COLO668 (cell line): ENCODE data around the gene PTHLH.
A peak's percentile ranks its signal among the peaks of the same experiment; 100 is the strongest.

Experiments used
- DNase-seq: peaks from one replicate; lab custom pipeline; 2025; ENCODE audit not compliant: unreplicated experiment; lab: John Stamatoyannopoulos, UW

PTHLH gene

DNA sequence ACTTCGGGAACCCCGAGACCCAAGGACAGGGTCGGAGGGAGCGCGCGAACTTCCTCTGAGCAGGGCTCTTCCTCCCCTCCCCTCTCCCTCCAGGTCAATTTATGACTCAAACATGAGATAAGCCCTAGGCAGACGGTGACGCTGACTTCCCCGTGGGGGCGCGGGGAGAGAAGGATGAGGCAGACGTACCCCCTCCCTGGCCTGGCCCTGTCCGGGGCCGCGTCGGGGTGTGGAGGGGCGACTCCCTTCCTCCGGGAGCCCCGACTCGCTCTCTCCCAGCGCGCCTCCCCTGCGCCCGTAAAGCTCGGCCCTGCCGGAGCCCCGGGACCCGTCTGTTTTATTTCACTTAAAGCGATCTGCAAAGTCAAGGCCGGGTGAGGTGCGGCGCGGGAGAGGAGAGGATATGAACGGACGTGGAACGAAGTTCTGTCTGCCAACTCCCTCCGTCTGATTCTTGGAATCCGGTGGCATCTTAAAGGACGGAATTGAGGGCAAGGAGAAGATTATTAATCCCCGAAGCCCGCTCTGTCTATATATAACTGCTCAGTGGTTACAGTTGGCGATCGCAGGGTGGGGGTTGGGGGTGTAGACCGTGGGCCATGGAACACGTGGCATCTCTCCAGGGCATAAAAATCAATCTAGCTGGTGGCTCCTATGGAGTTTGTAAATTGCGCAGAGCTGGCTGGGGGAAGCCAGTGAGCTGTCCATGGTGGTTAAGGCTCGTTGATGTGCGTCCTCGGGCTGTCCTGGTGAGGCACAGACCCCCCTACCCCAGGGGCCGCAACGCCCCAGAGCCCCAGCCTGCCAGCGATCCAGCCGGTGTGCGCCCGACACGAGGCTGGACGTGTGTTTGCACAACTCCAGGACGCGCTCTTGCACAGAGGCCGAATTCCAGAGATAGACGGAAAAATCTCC is 2.9 kb upstream of the PTHLH start:
- DNase-seq: no peak

DNA sequence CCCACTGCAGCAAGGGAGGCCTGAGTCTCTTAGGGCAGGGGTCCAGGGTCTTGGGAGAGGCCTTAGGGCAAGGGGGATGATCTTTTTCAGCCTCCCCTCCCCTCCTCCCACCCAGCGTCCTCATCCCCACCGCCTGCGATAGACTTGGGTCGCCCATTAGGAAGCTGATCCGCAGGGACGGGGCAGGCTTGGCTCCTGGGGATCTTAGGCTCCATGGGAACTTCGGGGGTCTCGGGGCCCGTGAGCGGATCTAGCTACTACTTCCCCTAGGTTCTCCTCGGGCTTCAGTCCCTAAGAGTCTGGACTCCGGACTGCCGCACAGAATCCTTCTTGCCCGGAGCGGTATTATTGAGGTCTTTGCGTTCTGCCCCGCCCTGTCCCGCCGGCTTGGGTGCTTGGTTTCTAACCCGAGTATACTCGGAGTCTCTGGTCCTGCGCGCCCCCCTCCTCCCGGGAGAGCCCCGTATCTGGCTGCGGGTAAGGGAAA is 2.2 kb upstream of the PTHLH start:
- no peak for DNase-seq

DNA sequence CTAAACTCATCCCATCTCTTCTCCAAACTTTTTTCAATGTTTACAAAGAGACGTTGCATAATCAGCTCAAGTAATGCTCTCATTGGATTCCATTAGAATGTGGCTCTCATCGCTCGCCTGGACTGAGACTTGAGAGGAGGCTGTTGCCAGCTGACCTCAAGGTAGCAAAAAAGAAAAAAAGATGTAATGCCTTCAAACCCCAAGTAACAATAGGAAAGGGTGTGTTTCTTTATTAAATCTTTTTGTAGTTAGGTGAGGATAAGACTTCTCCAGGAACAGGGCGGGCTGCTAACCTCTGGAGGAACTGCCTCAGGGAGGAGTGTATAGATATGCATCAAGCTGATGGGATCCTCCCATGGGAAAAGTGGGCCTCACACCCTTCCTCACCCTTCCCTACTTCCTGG is 956 bp upstream of the PTHLH start:
- no peak for DNase-seq

GRCh38 chr12:27971606-27972005 is 927 bp downstream of the PTHLH start:
- no peak for DNase-seq

DNA sequence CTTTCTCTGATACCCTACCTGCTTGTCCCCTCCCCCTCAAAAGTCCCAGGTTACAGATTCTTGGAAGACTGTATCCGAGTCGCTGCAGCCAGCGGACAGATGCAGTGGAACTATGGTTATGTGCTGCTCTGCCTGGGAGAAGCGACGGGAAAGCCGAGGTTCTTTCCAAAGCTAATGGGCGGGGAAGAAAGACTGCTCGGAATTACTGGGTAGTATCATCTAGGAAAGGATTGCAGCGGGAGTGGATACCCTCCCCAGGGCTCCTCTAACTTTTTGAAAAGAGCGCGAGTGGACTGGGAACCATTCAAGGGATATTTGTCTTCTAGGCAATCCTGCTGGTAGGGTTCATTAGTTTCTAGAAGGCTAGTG is 1.4 kb downstream of the PTHLH start:
- DNase-seq: no peak

DNA sequence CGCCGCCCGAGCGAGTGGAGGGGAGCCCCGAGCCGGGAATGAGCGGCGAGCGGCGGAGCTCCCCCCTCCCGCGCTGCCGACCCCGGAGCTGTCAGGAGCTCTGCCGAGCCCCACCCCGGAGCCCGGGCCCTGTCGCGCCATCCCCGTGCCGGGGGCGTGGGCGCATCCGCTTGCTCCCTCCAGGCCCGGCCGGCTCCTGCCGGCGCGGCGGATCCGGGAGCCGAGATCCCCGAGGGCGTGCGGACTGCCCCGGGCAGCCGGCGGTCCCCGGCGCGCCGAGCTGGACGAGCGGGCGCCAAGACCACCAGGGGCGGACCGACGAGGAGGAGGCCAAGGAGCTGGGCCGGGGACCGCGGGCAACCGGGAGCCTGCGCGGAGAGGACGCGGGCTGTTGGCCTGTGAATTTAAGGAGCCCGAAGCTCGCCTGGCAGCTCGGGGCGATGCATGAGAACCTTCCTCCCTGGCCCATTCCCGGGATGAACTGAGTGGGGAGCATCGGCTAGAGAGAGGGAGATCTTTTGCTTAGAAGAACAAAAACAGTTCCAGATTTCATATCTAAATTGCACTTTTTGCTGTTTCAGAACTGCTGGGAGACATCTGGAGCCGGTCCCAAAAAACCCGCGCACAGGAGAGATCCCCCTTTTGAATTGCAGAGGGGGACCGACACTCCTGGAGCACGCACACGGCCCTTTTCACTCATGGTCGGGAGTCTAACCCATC is 2.0 kb downstream of the PTHLH start:
- no peak for DNase-seq

DNA sequence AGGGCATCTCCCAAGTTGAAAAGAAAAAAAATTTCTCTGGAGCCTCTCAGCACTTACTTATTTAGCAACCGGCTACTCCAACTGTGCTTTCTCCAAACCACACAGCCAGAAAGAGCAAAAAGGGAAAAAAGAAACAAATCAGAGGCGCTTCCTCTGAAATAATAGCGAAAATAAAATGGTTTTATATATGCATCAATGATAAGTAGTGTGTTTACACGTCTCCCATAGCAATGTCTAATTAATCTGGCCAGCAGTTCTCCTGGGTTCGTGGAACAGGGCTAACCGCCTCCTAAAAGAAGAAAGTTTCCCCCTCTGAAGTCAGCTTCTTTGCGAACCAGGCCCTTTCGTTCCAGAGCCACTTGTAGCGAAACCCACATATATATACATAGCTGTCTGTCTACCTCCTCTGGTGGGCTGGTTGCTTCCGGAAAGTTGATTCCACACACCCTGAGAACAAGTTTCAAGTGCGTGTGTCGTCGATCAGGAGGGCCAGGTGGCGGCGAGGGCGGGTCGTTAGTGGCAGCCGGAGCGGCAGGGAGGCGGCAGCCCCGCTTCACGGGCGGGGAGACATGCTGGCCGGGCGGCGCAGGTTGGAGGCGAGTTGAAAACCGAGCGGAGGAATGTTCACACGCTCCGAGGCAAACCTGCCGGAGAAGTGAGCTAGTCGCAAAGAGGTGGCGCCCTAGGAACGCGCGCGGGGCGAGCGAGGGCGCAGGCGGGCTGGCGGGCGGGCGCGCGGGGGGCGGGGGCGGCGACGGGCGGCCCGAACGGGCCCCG is 2.7 kb downstream of the PTHLH start:
- peak; percentile 75 for DNase-seq

DNA sequence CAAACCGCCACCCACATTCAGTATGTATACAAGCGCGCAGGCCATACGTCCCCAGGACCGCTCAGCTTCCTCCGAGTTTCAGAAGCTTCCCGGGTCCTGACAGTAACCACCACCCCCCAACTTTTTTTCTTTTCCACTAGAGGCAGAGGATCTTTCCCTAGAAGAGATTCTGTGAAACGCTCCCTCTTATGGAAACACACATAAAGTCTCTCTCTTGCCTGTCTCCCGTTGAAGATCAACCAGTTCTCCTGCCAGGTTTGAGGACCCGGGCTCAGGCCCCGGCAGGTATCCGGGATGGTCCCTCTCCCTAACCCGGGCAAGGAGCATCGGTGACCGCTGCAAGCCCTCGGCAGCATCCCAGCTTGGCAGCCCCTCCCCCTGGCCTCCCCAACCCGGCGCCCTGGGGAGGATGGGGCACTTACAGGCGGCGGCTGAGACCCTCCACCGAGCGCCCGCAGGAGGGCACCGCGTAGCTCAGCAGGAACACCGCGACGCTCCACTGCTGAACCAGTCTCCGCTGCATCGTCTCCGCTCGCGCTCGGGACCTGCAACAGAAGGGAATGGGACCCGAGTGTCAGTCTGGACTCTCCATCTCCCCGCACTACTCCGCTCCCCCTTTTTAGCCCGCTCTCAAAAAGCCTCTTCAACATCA is 3.4 kb downstream of the PTHLH start:
- peak; percentile 45 for DNase-seq

- DNase-seq: peak; percentile 4
Measured at GRCh38 chr12:27967551-27968054, 4.9 kb downstream of the PTHLH start.

GRCh38 chr12:27966870-27967269 is 5.7 kb downstream of the PTHLH start:
- DNase-seq: no peak

DNA sequence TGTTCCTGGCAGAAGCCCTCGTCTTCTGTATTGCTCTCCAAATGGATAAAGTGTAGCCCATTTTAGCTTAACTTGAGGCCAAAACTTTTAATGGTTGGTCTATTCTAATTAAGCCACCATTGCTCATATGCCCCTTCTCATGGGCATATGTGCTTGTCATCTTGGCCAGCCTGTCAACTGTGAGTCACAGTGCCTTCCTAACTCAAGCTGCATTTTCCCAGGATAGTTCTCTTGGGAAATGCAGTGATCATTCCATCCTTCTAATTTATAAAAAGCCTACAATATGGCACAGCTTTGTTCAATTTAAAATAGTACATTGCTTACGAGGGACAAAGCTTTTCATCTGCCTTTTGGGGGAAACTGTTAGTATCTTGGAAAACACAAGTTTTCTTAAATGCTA is 6.6 kb downstream of the PTHLH start:
- DNase-seq: no peak

DNA sequence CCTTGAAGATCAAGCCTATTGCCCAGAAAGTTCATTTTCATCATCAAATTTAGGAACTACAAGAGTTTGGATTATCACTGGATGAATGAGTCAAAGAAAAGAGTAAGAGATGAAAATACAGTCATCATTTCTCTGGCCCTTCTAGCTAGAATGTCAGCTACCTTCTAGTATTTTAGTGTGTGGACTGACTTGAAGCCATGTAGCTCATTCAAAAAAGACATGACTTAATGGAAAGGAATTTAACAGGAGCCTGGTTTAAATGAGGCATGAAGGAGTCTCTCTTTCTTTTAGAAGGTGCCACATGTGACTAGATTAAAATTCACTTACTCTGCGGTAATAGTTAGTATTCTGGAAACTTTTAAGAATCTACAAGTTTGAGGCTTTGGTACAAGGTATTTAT is 7.1 kb downstream of the PTHLH start:
- DNase-seq: no peak

DNA sequence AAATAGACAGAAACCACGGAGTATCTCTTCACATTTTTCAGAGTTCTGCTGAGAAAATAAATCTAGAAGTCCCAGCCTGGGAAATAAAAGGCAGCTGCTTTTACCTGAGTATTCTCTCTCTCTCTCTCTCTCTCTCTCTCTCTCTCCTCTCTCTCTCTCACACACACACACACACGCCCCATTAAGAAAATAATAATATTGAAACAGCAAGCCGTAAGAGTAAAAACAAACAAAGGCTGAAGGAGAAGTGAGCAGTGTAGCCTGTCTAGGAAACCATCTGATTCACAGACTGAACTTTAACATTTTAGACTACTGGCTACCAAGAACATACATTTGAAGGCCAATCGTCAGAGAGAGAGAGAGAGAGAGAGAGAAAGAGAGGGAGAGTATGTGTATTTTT is 8.4 kb downstream of the PTHLH start:
- no peak for DNase-seq

DNA sequence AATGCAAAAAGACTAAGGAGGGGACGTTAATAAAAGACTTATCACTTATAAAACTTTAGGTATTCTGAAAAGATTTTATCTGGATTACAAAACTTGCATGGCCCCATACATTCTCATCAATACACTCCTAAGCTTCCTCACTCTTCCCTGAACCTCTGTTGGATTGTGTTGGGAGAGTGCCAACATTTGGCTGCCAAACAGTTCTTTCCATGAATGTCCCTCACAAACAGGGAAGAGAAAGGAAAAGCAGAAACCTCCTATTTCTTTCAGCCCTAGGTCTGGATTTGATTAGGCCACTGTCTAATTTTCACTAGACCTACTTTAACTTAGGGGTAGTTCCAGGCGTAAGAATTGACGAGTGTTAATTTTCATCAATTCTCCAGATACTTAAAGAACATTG is 11.7 kb downstream of the PTHLH start:
- no peak for DNase-seq

GRCh38 chr12:27958675-27959074 is 13.9 kb downstream of the PTHLH start:
- DNase-seq: no peak

- no peak for DNase-seq
Measured at GRCh38 chr12:27957366-27957765, 15.2 kb downstream of the PTHLH start.

GRCh38 chr12:27953817-27954216 is 18.7 kb downstream of the PTHLH start:
- DNase-seq: no peak

- no peak for DNase-seq
Measured at GRCh38 chr12:27953348-27953747, 19.2 kb downstream of the PTHLH start.

DNA sequence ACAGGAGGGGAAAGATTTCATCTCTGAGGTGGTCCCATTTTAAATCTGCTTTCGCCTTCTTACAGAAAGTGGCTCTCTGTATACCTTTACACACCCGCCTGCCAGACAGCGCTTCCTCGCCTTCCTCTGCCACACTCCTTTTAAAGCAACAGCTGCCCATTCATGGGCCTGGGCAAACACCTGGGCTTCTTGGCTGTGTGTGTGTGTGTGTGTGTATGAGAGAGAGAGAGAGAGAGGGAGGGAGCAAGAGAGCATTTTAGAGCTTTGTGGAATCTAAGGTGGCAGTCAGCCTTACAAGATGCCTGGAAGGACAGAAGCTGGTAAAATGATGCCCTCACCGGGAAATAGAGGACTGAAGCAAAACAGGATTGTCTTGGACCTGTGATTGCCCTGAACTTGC is 20.0 kb downstream of the PTHLH start:
- DNase-seq: no peak

GRCh38 chr12:27951898-27952297 is 20.6 kb downstream of the PTHLH start:
- no peak for DNase-seq

GRCh38 chr12:27946421-27946820 is 26.1 kb downstream of the PTHLH start:
- no peak for DNase-seq
